SK-N-SH (cell line): ENCODE results near the gene PABPN1L. TPM values are rescaled to one million over a fixed set of nuclear protein-coding genes. Genes with fewer than 3 reads are reported as not detected.

Source experiments
- CTCF ChIA-PET: fragments of 300-600, 350-600 bp; formaldehyde crosslinking; extraction: SDS; loops from one replicate; lab custom pipeline; 2021; lab: Yijun Ruan, JAX
- POLR2A ChIA-PET: fragments of 350-600 bp; sonication (Branson Sonifier 250); formaldehyde crosslinking; extraction: SDS; loops from one replicate; lab custom pipeline; 2020; ENCODE audit warnings: antibody characterized with exemption, inconsistent platforms; lab: Yijun Ruan, JAX
- DNase-seq: peaks from one replicate; pipeline ENCODE4 v3.0.0; 2012
- H2AFZ ChIP-seq: fragments of 200-600 bp; sonication (generic); 2 replicates; pipeline ENCODE4 v1.8.1; 2016; ENCODE audit warnings: antibody characterized with exemption, mild to moderate bottlenecking, low read depth
- H3F3A ChIP-seq: fragments of 200-600 bp; sonication (generic); replicated peaks from 2 replicates; pipeline ENCODE3; 2016; ENCODE audit warnings: antibody characterized with exemption, mild to moderate bottlenecking; ENCODE audit not compliant: insufficient read depth
- H3K27ac ChIP-seq, 2 experiments: fragments of 200-500 bp in 1 of 2; fragments of 200-600 bp in 1 of 2; sonication (Bioruptor generic) in 1 of 2; sonication (generic), shearing (Covaris generic) in 1 of 2; 2 replicates each; pipeline versions ENCODE4 v1.5.1 to v1.6.1; 2014 to 2016; ENCODE audit warnings: low read depth in 2 of 2, inconsistent platforms in 1 of 2, low read length in 1 of 2, mild to moderate bottlenecking in 1 of 2, mixed read lengths in 1 of 2
- H3K27me3 ChIP-seq: fragments of 200-600 bp; sonication (generic), shearing (Covaris generic); 2 replicates; pipeline ENCODE4 v1.6.1; 2016; ENCODE audit warnings: mixed run types; ENCODE audit not compliant: insufficient read depth
- H3K36me3 ChIP-seq, 2 experiments: fragments of 200-500 bp in 1 of 2; fragments of 200-600 bp in 1 of 2; sonication (Bioruptor generic) in 1 of 2; sonication (generic) in 1 of 2; replicated peaks in 1 of 2; 2 replicates each; pipeline versions ENCODE3 to v1.5.1; 2014 to 2016; ENCODE audit warnings: low read length in 1 of 2, mild to moderate bottlenecking in 1 of 2; ENCODE audit not compliant: insufficient read depth in 2 of 2, control insufficient read depth in 1 of 2
- H3K4me1 ChIP-seq, 2 experiments: fragments of 200-500 bp in 1 of 2; fragments of 200-600 bp in 1 of 2; sonication (Bioruptor generic) in 1 of 2; sonication (generic), shearing (Covaris generic) in 1 of 2; 2 replicates each; pipeline versions ENCODE4 v1.5.1 to v1.6.1; 2014 to 2016; ENCODE audit warnings: low read depth in 1 of 2, low read length in 1 of 2, mixed run types in 1 of 2; ENCODE audit not compliant: insufficient read depth in 2 of 2, control insufficient read depth in 1 of 2
- H3K4me2 ChIP-seq: fragments of 200-600 bp; sonication (generic), shearing (Covaris generic); 2 replicates; pipeline ENCODE4 v1.6.1; 2017; ENCODE audit warnings: mixed run types
- H3K4me3 ChIP-seq, 2 experiments: fragments of 200-500 bp in 1 of 2; fragments of 200-600 bp in 1 of 2; sonication (Bioruptor generic) in 1 of 2; sonication (generic), shearing (Covaris generic) in 1 of 2; 2 replicates each; pipeline versions ENCODE4 v1.5.1 to v1.8.1; 2014 to 2016; ENCODE audit warnings: low read depth in 2 of 2, inconsistent platforms in 1 of 2, low read length in 1 of 2, mild to moderate bottlenecking in 1 of 2, mixed read lengths in 1 of 2, moderate library complexity in 1 of 2
- H3K79me2 ChIP-seq: fragments of 200-600 bp; sonication (generic); 2 replicates; pipeline ENCODE4 v1.8.1; 2017; ENCODE audit warnings: mild to moderate bottlenecking; ENCODE audit not compliant: insufficient read depth
- H3K9ac ChIP-seq: fragments of 200-600 bp; sonication (generic); 2 replicates; pipeline ENCODE4 v1.6.1; 2017; ENCODE audit warnings: mixed run types
- H3K9me2 ChIP-seq: fragments of 200-600 bp; sonication (generic); 2 replicates; pipeline ENCODE4 v1.6.1; 2017; ENCODE audit warnings: mixed run types
- H3K9me3 ChIP-seq: fragments of 200-600 bp; sonication (generic); 2 replicates; pipeline ENCODE4 v1.6.1; 2017; ENCODE audit warnings: mixed run types, mild to moderate bottlenecking, moderate library complexity
- H4K20me1 ChIP-seq: fragments of 200-600 bp; sonication (generic); 2 replicates; pipeline ENCODE4 v1.6.1; 2017; ENCODE audit warnings: mild to moderate bottlenecking, mixed run types; ENCODE audit not compliant: insufficient read depth
- EZH2phosphoT487 ChIP-seq: fragments of 200-600 bp; sonication (generic); IDR thresholded peaks from 2 replicates; pipeline ENCODE4 v1.6.1; 2017; ENCODE audit warnings: low read depth, mixed run types, mild to moderate bottlenecking, antibody characterized with exemption, moderate library complexity, borderline replicate concordance
- FOXJ3 ChIP-seq: sonication (generic); formaldehyde crosslinking; IDR thresholded peaks from 2 replicates; pipeline ENCODE4 v1.5.1; 2020; ENCODE audit warnings: mild to moderate bottlenecking, missing genetic modification reagents
- IRF3 ChIP-seq: fragments of 150-350 bp; IDR thresholded peaks from 2 replicates; pipeline ENCODE4 v1.6.1; 2016; ENCODE audit warnings: mild to moderate bottlenecking, low read depth, low read length
- MAX ChIP-seq: IDR thresholded peaks from 2 replicates; pipeline ENCODE4 v1.4.0; 2012; ENCODE audit warnings: low read depth
- RCOR1 ChIP-seq: fragments of 150-350 bp; IDR thresholded peaks from 2 replicates; pipeline ENCODE4 v1.6.1; 2017; ENCODE audit warnings: antibody characterized with exemption, low read length
- WGBS: methylation state at CpG from one replicate; pipeline ENCODE4 v1.1.6; 2017; ENCODE audit warnings: low lambda C conversion rate; 5-methylcytosine and 5-hydroxymethylcytosine counted together
- polyA plus RNA-seq, 3 experiments: library from polyadenylated mRNA; depleted of rRNA; stranded (reverse); fragments of >200 nt; gene quantifications; 2 replicates each; pipeline ENCODE4 v1.2.3, GENCODE V29; 2012
- TF ChIP-seq, protein P1 (sequence below): fragments of 150-350 bp; IDR thresholded peaks from 2 replicates; pipeline ENCODE4 v1.6.1; 2017; ENCODE audit warnings: antibody characterized with exemption, low read length, low read depth, borderline replicate concordance
- TF ChIP-seq, protein P2 (sequence below): fragments of 200-600 bp; sonication (generic); IDR thresholded peaks from 2 replicates; pipeline ENCODE4 v1.6.1; 2017; ENCODE audit warnings: antibody characterized with exemption, mild to moderate bottlenecking, moderate library complexity

Gene PABPN1L
- polyA plus RNA-seq, 1 of the 3 experiments (the other 2 are of a cell fraction), result not detected

GRCh38 chr16:88886420-88886844, 20.0 kb upstream of the PABPN1L start (continued):
- TF ChIP-seq MAX, result no peak
- TF ChIP-seq, protein P1, sequence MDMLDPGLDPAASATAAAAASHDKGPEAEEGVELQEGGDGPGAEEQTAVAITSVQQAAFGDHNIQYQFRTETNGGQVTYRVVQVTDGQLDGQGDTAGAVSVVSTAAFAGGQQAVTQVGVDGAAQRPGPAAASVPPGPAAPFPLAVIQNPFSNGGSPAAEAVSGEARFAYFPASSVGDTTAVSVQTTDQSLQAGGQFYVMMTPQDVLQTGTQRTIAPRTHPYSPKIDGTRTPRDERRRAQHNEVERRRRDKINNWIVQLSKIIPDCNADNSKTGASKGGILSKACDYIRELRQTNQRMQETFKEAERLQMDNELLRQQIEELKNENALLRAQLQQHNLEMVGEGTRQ, result no peak

DNA sequence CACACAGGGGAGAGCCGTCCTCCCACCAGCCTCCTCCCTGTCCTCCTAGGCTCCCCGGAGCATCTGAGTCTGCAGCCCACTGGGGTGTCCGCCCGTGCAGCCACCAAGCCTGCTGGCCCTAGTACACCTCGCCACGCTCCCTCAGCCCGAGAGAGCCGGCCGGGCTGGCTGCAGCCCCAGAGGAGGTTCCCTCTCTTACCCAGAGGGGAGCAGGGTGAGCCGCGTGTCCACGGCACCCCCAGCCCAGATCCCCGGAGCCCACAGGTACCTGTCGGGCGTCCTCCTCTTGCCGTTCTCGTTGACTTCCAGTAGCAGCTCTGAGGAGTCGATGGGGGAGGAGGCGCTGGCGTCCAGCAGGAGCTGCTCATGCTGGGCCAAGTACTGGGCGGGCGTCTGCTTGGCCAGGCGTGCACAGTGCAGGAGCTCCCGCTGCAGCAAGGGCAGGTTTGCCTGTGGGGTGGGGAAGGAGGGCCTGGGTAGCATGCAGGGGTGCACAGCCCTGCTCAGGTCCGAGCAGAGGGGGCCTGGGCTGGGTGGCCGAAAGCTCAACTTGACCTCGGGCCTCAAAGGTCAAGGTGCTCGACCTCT, 19.3 kb upstream of the PABPN1L start:
- Histone ChIP-seq H3K9ac (no peak overlapping the region), H3K9me2 (no peaks in the 10 kb centered on the region), H3K4me2 (no peak overlapping the region), H3K79me2 (no peaks in the 10 kb centered on the region), H3K9me3 (no peaks in the 10 kb centered on the region), H3K27ac (no peak overlapping the region), H3F3A (no peaks in the 10 kb centered on the region), H3K4me3 (no peak overlapping the region), H3K27me3 (peaks cover 35% of the 10 kb centered on the region), H2AFZ (no peak overlapping the region), H3K36me3 (no peaks in the 10 kb centered on the region), H3K4me1 (no peaks in the 10 kb centered on the region; a peak in 2 of 4 replicates), H4K20me1 (no peaks in the 10 kb centered on the region)
- WGBS, result 53% methylated on average over 3 of the region's 28 CpGs
- CTCF ChIA-PET, result interaction anchor here (1.1 to 1.2 kb wide), 2 partner anchors 148 to 330 kb away, joined by 3 read pairs; no protein-coding TSS in a partner anchor
- POLR2A ChIA-PET, result no interaction called here
- TF ChIP-seq RCOR1 (no peak), IRF3 (no peak), EZH2phosphoT487 (no peak), FOXJ3 (no peak)
- TF ChIP-seq, protein P2, sequence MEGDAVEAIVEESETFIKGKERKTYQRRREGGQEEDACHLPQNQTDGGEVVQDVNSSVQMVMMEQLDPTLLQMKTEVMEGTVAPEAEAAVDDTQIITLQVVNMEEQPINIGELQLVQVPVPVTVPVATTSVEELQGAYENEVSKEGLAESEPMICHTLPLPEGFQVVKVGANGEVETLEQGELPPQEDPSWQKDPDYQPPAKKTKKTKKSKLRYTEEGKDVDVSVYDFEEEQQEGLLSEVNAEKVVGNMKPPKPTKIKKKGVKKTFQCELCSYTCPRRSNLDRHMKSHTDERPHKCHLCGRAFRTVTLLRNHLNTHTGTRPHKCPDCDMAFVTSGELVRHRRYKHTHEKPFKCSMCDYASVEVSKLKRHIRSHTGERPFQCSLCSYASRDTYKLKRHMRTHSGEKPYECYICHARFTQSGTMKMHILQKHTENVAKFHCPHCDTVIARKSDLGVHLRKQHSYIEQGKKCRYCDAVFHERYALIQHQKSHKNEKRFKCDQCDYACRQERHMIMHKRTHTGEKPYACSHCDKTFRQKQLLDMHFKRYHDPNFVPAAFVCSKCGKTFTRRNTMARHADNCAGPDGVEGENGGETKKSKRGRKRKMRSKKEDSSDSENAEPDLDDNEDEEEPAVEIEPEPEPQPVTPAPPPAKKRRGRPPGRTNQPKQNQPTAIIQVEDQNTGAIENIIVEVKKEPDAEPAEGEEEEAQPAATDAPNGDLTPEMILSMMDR, result no peak
- TF ChIP-seq, protein P1, result no peak
- DNase-seq, result no peak
